Renal cortical epithelial cell (primary cell): Measurements from ENCODE around the gene RGL2. TPM values are rescaled to one million over a fixed set of nuclear protein-coding genes. Genes with fewer than 3 reads are reported as not detected.
A peak's percentile ranks its signal among the peaks of the same experiment; 100 is the strongest.
"Not testable (repeated sequence)": the region's sequence is repeated elsewhere in the genome, so short reads cannot be mapped to it uniquely, and the experiment has no call there.

Experiments used
- DNase-seq: peaks from one replicate; pipeline ENCODE4 v3.0.0-alpha.2; 2011; ENCODE audit warnings: low read depth
- total RNA-seq: library from RNA; depleted of rRNA; stranded (reverse); fragments of >200 nt; gene quantifications from 2 replicates; pipeline ENCODE4 v1.2.3, GENCODE V29; 2014

RGL2 gene
- total RNA-seq, 1 donor from 2014 or later, result 34.5 TPM

DNA sequence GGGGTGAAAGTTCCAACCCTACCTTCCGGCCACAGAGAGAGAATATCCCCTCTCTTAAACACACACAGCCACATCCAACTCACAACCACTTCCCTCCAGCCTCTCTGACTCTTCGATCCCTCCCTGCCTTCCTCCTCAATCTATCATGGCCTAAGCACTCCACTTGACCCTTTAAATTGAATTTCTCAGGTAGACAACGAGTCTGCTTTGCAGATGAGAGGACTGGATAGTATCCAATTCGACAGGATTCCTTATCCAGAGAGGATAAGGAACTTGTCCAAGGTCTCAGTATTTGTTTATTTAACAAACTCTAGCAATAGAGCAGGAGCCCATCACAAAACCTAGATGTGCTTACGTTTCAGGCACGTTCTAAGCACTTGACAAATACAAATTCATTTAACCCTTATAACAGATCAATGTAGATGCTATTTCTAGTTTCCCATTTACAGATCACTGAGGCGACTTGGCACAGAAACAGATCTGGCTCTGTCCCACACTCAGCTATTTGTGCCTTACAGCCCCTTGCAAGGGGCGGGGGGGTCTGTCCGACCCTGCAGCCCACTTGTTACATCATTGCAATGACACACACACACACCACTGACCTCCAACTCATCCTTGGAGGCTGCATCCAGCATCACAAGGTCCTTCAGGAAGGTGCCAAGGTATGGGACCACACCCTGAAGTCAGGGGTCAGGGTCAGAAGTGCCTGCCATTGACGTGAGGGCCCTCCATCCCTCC is 4.5 kb downstream of the RGL2 start:
- no peak for DNase-seq

DNA sequence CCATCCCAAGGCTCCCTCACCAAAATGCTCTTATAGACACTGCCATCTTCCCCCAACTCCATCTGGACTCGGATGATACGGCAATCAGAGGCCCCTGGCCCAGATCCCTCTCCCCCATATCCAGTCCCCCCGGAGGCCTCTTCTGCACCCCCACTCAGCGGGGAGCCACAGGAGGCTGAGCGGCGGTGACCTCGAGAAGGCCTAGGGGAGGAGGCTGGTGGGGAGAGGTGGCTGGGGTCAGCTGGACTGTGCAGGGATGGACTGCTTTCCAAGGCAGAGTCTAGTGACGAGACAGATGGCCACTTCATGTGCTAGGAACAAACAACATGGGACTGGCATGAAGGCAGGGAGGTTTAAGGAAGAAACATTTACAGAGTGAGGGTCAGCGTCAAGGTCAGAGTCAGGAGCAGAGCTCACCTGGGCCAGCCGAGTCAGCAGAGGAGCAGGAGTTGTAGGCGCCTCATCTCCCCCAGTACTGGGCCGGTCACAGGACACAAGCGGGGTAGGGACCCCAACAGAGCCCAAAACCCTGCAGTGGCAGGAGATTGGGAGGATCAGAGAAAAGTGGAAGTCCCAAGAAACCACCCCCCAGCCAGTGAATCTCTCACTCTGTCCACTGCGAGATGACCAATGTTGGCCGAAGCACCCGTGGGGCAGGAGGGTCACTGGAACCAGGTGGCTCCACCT is 5.6 kb downstream of the RGL2 start:
- no peak for DNase-seq

DNA sequence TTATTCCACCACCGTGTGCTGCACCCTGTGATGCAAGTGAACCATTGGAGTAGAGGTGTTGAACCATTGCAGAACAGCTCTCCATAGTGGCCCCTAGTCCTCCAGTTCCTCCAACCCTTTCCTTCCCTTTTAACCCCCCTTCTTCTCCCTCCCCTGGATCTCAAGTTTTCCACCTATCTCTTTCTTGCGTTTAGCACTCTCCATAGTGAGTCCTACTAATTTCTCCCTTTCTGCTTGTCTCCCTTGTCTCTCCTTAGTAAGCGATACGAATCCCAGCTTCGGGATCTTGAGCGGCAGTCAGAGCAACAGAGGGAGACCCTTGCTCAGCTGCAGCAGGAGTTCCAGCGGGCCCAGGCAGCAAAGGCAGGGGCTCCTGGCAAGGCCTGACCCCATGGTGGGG is 8.3 kb downstream of the RGL2 start:
- no peak for DNase-seq

DNA sequence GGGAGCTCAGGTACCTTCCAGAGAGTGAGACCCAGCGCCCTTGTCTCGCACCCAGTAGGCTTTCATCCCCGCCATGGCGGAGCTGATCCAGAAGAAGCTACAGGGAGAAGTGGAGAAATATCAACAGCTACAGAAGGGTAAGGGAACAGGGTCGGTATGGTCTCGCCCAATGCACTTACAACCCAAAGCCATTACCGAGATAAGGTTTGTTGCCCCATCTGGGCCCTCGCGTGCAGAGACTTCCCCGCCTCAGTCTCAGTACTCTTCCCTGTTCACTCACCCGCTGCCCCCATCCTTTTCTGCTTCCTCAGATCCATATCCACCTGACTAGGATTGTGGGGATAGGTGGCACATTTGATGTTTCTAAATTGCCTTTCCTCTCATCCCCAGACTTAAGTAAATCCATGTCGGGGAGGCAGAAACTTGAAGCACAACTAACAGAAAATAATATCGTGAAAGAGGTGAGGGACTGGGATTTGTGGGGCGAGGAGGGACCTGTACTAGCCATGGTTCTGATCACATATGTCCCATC is 8.9 kb downstream of the RGL2 start:
- DNase-seq, result no peak

DNA sequence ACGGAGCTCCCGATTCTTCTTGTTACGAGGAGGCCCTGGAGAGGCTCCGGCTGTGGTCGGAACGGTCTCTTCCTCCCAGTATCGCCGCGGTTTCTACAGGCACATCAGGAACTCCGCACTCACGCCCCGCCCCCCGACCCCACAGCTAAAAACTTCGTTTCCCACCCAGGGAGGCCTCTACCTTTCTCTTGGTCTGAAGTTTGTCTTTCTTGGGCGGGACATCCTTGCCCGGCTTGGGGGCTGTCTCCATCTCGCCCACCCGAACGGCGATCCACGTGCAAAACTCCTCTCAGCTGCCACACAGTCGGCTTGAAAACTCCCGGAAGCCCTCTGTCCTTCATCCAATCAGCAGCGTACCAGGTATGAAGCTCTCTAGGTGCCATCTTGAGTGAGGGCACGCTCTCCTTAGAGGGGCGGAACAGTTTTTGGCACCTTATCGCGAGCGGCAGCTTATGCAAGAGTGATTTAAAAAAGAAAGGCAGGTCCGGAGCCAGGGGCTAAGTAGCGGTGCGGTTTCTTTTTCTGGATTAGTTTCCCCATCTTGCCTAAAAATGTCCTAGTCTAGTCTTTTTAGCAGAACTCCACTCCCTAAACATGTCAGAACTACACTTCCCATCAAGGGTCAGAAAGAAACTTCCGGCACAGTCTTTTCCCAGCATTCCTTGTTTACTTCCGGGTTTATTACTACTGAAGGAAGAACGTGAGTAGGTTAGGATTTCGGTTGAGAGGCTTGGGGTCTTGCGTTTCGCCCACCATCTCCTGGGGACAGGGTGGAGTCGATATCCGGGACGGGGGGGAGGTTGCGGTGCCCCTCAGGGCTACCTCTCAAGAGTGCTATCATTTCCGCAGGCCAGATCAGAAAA is 9.6 kb downstream of the RGL2 start, which contains the start of the genes PFDN6 and WDR46:
Gene PFDN6 (plus strand): TSS at position 681 of the 863 bp plus-strand sequence. CDS start 256 bp downstream, outside the sequence.
Gene WDR46 (minus strand): TSS at position 319 of the 863 bp plus-strand sequence. CDS start 69 bp downstream, at position 250.
- peak; percentile 93 for DNase-seq

DNA sequence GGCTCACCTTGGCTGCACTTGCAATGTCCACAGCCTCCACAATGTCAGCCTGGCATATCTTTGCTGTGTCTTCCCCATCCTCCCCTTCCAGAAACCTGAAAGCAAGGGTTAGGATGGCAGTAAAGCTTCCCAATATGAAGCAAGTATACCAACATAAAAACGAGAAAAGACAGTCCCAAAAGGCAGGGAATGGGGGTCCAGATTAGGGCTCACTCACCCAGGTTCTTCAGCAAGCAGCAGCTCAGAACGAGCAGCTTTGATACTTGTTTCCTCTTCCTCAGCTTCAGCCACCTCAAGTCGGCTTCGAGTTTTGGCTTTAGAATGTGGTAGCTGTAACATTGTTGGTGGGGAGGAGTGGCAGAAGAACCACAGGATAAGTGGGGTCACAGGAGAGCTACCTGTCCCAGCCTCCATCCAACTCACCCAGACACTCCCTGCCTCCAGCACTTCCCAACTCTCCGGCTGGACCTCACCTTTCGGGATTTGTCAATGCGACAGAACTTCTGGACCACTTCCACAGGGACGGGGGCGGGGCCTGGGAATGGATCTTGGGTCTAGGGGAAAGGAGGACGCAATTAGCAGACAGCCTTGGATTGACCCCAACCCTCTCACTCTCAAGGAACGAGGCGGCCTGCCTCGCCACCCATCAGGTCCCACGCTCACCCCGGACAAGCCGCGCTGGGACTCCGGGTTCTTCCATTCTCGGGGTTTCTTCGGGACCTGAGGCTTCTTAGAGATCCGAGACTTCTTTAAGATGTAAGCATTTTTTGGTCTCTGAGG is 10.4 kb downstream of the RGL2 start:
- no peak for DNase-seq

DNA sequence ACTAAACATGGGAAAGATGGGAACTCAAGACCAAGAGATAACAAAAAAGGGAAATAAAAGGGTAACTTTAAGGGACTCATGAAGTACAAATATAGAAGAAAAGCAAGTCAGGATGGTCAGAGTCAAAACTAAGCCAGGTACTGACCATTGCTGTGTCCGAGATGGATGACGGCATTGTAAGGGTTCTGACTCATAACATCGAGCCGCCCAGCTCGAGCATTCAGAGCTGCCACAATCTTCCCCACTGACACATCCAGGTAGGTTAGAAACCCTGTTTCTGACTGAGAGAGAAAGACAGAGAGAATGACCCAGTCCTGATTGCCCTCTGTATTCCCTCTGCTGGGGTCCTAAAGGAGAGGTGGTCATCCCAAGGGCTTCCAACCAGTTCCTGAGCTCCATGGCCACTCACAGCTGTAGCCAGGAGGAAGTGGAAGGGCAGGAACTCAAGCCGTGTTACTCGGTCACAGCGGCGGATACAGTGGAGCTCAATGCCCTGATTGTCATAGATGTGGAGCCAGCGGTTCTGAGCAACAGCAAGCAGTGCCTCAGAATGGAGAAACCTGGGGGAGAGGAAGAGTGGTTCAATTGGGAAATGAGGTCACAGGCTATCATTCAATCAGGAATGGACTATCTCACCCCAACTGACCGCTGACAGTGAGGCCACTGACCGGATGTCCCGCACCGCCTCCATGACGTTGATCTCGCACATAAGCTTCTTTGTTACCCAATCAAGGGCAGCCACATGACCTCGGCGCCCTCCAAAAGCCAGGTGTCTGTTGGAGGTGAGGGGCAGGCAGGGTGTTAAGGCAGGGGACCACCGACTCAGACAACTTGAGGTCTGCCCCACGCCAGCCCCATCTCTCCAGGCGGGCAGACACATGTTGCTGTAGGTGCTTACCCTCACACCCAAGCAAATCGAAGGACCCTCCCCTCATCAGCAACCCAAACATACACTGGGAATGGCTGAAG is 11.5 kb downstream of the RGL2 start:
- no peak for DNase-seq

DNA sequence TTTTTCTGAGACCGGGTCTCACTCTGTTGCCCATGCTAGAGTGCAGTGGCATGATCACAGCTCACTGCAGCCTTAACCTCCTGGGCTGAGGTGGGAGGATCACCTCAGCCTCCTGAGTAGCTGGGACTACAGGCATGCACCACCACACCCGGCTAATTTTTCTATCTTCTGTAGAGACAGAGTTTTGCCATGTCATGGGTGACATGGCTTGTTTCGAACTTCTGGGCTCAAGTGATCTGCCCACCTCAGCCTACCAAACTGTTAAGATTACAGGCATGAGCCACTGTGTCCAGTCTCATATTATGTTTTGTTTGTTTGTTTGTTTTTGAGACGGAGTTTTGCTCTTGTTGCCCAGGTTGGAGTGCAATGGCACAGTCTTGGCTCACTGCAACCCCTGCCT is 13.5 kb downstream of the RGL2 start:
- DNase-seq, result not testable (repeated sequence)

DNA sequence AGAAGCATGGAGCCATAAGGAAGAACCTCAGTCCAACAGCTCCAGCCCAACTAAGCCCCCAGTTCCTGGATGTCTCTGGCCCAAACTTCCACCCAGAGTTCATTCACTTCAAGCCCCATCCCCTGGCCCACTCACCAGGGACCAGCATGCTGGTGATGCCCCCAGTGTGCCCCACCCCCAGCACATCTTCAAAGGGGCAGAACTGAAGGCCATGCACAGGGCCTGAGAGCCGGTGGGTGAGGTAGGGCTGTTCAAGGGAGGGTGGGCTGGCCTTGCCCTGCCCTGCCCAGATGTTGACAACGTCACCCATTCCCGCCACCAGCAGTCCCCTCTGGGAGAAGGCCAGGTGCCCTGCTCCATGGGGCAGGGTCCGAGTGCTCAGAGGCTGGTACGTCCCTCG is 18.2 kb downstream of the RGL2 start:
- DNase-seq, result no peak

DNA sequence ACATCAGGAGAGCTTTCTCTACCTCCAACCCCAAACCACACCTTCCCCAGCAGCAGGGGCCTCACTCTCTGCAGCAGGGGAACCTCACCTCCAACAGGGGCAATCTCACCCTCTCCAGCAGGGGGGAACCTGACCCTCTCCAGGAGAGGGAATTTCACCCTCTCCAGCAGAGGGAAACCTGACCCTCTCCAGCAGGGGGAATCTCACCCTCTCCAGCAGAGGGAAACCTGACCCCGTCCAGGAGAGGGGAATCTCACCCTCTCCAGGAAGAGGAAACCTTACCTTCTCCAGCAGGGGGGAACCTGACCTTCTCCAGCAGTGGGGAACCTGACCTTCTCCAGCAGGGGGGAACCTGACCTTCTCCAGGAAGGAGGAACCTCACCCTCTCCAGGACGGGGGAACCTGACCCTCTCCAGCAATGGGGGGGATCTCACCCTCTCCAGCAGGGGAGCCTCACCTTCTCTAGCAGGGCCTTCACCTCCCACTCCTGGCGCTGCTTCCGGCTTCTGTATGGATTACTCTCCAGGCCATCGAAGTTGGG is 18.7 kb downstream of the RGL2 start:
- peak; percentile 64 for DNase-seq

DNA sequence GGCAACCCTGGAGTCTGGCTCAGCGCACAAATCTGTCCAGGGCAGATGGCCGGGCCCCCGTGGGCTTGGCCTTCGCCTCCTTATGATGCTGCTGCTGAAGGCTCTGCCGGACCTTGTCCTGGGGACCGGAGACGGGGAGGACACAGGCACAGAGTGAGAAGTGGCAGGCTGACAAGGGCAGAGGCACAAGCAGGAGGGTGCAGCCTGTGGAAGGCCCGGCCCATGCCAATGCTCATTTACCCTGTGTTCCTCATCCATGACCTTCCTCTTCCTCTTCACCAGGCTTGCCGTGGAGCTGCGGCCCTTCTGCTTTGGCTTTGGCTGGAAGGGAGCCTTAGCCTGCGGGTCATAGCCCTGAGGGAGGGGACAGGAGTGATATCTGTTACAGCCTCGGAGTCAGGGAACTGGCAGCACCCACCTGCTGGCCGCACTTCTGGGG is 19.5 kb downstream of the RGL2 start:
- DNase-seq, result no peak

DNA sequence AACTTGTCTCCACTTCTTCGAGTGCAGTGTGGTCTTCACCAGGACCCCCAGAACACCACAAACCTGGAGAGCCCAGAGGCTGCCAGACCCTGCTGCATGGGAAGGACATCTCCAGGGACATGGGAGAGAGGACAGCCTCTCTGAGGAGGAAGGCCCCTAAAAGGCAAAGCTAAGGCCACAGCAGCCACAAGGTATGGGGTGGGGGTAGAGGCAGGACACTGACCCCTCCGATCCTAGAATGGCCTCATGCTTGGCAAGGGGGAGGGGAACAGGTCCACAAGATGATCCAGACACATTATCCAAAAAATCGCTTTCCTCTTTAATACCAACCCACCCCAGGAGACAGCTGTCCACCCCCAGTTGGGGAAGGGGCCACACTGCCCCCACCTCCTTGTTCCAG is 19.9 kb downstream of the RGL2 start:
- no peak for DNase-seq

DNA sequence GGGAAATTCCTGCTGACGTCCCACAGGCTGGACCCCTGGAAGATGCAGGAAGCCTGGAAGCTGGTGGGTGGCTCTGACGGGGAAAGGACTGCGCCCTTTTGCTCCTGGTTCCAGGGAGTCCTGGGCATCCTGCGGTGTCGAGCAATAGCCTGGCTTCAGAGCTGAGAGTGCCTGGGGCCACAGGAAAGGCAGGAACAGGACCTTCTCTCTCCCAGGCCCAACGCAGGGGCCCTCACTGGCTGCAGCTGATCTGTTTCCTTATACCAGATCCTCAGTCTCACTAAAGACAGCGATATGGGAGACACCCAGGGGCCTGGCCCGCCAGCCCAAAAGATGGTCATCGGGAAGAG is 20.4 kb downstream of the RGL2 start:
- DNase-seq, result no peak

DNA sequence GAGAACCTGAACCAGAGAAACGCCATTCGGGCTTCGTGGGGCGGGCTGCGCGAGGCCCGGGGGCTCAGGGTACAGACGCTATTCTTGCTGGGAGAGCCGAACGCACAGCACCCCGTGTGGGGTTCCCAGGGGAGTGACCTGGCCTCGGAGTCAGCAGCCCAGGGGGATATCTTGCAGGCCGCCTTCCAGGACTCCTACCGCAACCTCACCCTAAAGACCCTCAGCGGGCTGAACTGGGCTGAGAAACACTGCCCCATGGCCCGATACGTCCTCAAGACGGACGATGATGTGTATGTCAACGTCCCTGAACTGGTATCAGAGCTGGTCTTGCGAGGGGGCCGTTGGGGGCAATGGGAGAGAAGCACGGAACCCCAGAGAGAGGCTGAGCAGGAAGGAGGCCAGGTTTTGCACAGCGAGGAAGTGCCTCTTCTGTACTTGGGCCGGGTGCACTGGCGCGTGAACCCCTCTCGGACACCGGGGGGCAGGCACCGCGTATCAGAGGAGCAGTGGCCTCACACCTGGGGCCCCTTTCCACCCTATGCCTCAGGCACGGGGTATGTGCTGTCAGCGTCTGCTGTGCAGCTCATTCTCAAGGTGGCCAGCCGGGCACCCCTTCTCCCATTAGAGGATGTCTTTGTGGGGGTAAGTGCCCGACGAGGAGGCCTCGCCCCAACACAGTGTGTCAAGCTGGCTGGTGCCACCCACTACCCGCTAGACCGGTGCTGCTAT is 20.9 kb downstream of the RGL2 start:
- no peak for DNase-seq

DNA sequence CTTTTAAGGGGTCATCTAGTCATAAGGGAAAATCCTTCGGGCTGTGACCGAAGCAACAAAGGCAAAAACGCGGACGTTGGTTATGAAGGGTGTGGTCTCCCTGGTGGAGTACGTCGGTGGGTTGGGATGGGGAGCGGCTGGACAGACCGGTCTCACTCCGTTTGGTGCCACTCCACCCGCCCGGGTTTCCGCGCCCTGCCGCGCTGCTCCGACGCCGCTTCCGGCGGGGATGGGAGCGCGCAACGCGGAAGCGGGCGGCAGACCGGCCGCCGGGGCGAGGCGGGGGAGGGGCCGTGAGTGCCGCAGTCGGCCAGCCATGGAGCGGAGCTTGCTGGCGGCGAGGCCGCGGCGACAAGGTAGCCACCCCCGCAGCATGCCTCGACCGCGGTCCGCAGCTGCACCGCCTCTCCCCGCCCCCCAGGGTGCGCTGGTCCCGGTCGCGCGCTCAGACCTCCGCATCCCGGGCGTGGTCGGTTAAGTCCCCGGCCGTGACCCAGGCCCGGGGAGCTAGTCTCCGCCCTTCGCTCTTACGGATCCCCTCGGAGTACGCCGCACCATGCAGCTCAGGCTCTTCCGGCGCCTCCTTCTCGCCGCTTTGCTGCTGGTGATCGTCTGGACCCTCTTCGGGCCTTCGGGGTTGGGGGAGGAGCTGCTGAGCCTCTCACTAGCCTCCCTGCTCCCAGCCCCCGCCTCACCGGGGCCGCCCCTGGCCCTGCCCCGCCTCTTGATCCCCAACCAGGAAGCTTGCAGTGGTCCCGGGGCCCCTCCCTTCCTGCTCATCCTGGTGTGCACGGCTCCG is 21.7 kb downstream of the RGL2 start, which contains the start of gene B3GALT4:
Gene B3GALT4 (plus strand): TSS at position 260 of the 799 bp plus-strand sequence. CDS start 297 bp downstream, at position 557.
- DNase-seq, result peak; percentile 41

DNA sequence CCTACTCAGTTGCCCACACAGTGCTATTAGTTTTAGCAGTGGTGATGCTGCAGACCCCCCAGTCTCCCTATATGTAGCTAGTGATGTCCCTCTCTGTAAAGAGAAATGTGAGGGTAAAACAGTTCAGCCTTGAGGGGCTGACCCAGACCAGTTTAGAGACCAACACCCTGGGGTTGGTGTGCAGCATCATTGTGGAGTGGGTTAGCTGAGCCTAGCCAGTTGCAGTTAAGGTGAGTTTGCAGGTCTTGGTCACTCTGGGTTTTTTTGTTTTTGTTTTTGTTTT is 22.2 kb downstream of the RGL2 start:
- DNase-seq, result no peak

DNA sequence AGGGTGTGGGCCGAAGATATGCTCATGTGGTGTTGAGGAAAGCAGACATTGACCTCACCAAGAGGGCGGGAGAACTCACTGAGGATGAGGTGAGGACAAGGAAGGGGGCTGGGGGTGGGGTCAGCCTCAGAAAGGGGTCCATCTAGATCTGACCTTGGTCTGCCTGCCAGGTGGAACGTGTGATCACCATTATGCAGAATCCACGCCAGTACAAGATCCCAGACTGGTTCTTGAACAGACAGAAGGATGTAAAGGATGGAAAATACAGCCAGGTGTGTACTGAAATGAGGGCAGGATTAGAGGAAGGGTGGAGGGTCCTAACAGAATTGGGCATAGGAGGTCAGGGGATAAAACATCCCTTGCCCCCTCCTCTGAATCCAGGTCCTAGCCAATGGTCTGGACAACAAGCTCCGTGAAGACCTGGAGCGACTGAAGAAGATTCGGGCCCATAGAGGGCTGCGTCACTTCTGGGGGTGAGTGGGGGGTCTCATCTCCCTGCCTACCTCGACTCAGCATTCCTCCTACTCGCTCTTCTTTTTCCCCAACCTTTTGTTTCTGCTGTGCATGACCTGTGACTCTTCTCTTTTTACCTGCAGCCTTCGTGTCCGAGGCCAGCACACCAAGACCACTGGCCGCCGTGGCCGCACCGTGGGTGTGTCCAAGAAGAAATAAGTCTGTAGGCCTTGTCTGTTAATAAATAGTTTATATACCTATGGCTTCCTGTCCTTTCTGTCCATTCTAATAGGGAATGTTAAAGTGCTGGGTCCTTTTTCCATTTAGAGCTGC is 22.8 kb downstream of the RGL2 start:
- DNase-seq, result not testable (repeated sequence)
